ENCODE results near the gene ABCB8.

- no peak for TF ChIP-seq ZNF354B (CRISPR knock-in tag; IDR thresholded peaks at IDR 0.05)
- TF ChIP-seq BCOR (IDR thresholded peaks at IDR 0.05) = no peak
- no peak for TF ChIP-seq FOXO4 (CRISPR knock-in tag; IDR thresholded peaks at IDR 0.05)
- no peak for TF ChIP-seq CHD2 (IDR thresholded peaks at IDR 0.05; ENCODE audit: low read depth, low read length)
- no peak for TF ChIP-seq ARID2 (IDR thresholded peaks at IDR 0.05)
Observed at GRCh38 chr7:151091431-151091830, 63.2 kb downstream of the ABCB8 start.

All from K562 (cell line).